K562 (cell line): ENCODE measurements around the gene FYB1. TPM values are rescaled to one million over a fixed set of nuclear protein-coding genes. Genes with fewer than 3 reads are reported as not detected.

Source experiments
- ATAC-seq: fragments of 200-7000 bp; cut with Tn5 transposase; 3 replicates; pipeline ENCODE4 v1.9.1; 2020; ENCODE audit warnings: moderate library complexity
- BruUV-seq: library from RNA; stranded (reverse); fragments of 400-500 nt; replicated peaks from 2 replicates; lab custom pipeline; 2021; lab: Mats Ljungman, UMichigan
- CTCF ChIA-PET: fragments of 300-600 bp; formaldehyde crosslinking; extraction: SDS; loops from one replicate; lab custom pipeline; 2021; ENCODE audit warnings: low intra/inter-chr PET ratio; lab: Yijun Ruan, JAX
- POLR2A ChIA-PET: fragments of 300-600, 350-650 bp; sonication (Branson Sonifier 250); formaldehyde crosslinking; extraction: SDS; loops from one replicate; lab custom pipeline; 2021; ENCODE audit warnings: antibody characterized with exemption, inconsistent platforms; lab: Yijun Ruan, JAX
- DNase-seq, 4 experiments: peaks; one replicate each; pipeline versions ENCODE4 v3.0.0 to v3.0.0-alpha.2; 2011 to 2018; ENCODE audit warnings: low spot score in 3 of 4, mixed read lengths in 3 of 4; ENCODE audit errors: extremely low read depth in 1 of 4
- FAIRE-seq: peaks from 2 replicates; lab custom pipeline; 2011; peaks lifted over from hg19 to GRCh38; lab: Jason Lieb, UNC
- H2AFZ ChIP-seq: 2 replicates; pipeline ENCODE4 v1.6.0; 2011; ENCODE audit warnings: low read depth, low read length, control low read depth, inconsistent platforms
- H3K27ac ChIP-seq: fragments of 200-600 bp; 3 replicates; pipeline ENCODE4 v1.8.0; 2011; ENCODE audit warnings: low read depth, mild to moderate bottlenecking, control low read depth, inconsistent platforms, low read length, moderate library complexity, mixed read lengths; ENCODE audit errors: extremely low read depth
- H3K27me3 ChIP-seq, 2 experiments: fragments of 300-600 bp in 1 of 2; 2 replicates in 1 of 2; 3 replicates in 1 of 2; pipeline versions ENCODE4 v1.6.0 to v1.8.0; 2011; ENCODE audit warnings: inconsistent platforms in 2 of 2, low read length in 2 of 2, mild to moderate bottlenecking in 1 of 2, mixed read lengths in 1 of 2, moderate library complexity in 1 of 2; ENCODE audit not compliant: control insufficient read depth in 2 of 2, insufficient read depth in 2 of 2
- H3K36me3 ChIP-seq: fragments of 300-600 bp; 3 replicates; pipeline ENCODE4 v1.8.0; 2011; ENCODE audit warnings: mild to moderate bottlenecking, low read length, inconsistent platforms; ENCODE audit not compliant: control insufficient read depth, insufficient read depth
- H3K4me1 ChIP-seq, 2 experiments: fragments of 200-600 bp in 1 of 2; replicated peaks in 1 of 2; 2 replicates in 1 of 2; 3 replicates in 1 of 2; pipeline versions ENCODE4 v1.5.1 to v1.8.0; 2011; ENCODE audit warnings: inconsistent platforms in 2 of 2, low read length in 2 of 2, mild to moderate bottlenecking in 1 of 2, mixed read lengths in 1 of 2, moderate library complexity in 1 of 2; ENCODE audit not compliant: control insufficient read depth in 2 of 2, insufficient read depth in 2 of 2
- H3K4me2 ChIP-seq: 2 replicates; pipeline ENCODE4 v1.6.1; 2011; ENCODE audit warnings: low read length, control low read depth, inconsistent platforms, mixed read lengths; ENCODE audit not compliant: insufficient read depth
- H3K4me3 ChIP-seq: fragments of 200-600 bp; sonication (generic), shearing (Covaris generic); 2 replicates; pipeline ENCODE4 v1.5.1; 2016; ENCODE audit warnings: control low read depth, inconsistent platforms
- H3K79me2 ChIP-seq: fragments of 200-600 bp; 3 replicates; pipeline ENCODE4 v1.8.0; 2011; ENCODE audit warnings: low read length, inconsistent platforms; ENCODE audit not compliant: control insufficient read depth, insufficient read depth
- H3K9ac ChIP-seq, 2 experiments: 2 replicates each; pipeline versions ENCODE4 v1.6.0 to v1.6.1; 2011; ENCODE audit warnings: low read depth in 2 of 2, low read length in 2 of 2, control low read depth in 1 of 2, inconsistent platforms in 1 of 2, mild to moderate bottlenecking in 1 of 2, mixed read lengths in 1 of 2; ENCODE audit not compliant: insufficient read depth in 1 of 2
- H3K9me1 ChIP-seq: one replicate; pipeline ENCODE4 v1.6.0; 2011; ENCODE audit warnings: inconsistent platforms, mild to moderate bottlenecking, low read length, moderate library complexity; ENCODE audit not compliant: control insufficient read depth, insufficient read depth
- H3K9me3 ChIP-seq: replicated peaks from 2 replicates; pipeline ENCODE4 v1.5.1; 2011; ENCODE audit warnings: low read depth, low read length, inconsistent platforms; ENCODE audit not compliant: control insufficient read depth, insufficient read depth
- H4K20me1 ChIP-seq: replicated peaks from 2 replicates; pipeline ENCODE4 v1.6.1; 2011; ENCODE audit warnings: low read length, inconsistent platforms, mixed read lengths; ENCODE audit not compliant: control insufficient read depth, insufficient read depth
- BRF1 ChIP-seq: IDR thresholded peaks from 3 replicates; pipeline ENCODE4 v1.6.1; 2011; ENCODE audit warnings: borderline replicate concordance, mild to moderate bottlenecking; ENCODE audit not compliant: insufficient read length; ENCODE audit errors: extremely low read depth
- EWSR1 ChIP-seq: fragments of 450-650 bp; IDR thresholded peaks from 2 replicates; pipeline ENCODE4 v1.6.1; 2018; ENCODE audit warnings: borderline replicate concordance, mild to moderate bottlenecking, low read depth, moderate library complexity; ENCODE audit not compliant: partially characterized antibody
- GABPB1 ChIP-seq: sonication (generic); formaldehyde crosslinking; IDR thresholded peaks from 2 replicates; pipeline ENCODE4 v1.8.0; 2022; ENCODE audit warnings: mild to moderate bottlenecking, missing genetic modification reagents
- GTF2E2 ChIP-seq: fragments of 200-800 bp; sonication (Bioruptor generic); IDR thresholded peaks from 2 replicates; pipeline ENCODE4 v1.6.1; 2016; ENCODE audit warnings: missing genetic modification characterization, missing compliant biosample characterization
- KAT8 ChIP-seq: fragments of 450-650 bp; IDR thresholded peaks from 2 replicates; pipeline ENCODE4 v1.6.1; 2016; ENCODE audit warnings: low read depth, mild to moderate bottlenecking
- NR2C2 ChIP-seq, 2 experiments: fragments of 200-800 bp in 1 of 2; sonication (Bioruptor generic) in 1 of 2; sonication (generic) in 1 of 2; formaldehyde crosslinking in 1 of 2; IDR thresholded peaks; 2 replicates each; pipeline versions ENCODE4 v1.6.1 to v1.8.0; 2016 to 2022; ENCODE audit warnings: mild to moderate bottlenecking in 1 of 2, missing compliant biosample characterization in 1 of 2, missing genetic modification characterization in 1 of 2, missing genetic modification reagents in 1 of 2
- NRF1 ChIP-seq, 2 experiments: fragments of 450-650 bp; IDR thresholded peaks in 1 of 2; conservative IDR thresholded peaks in 1 of 2; 2 replicates each; pipeline ENCODE4 v1.6.1; 2014; ENCODE audit warnings: mild to moderate bottlenecking in 2 of 2
- PTTG1 ChIP-seq: fragments of 450-650 bp; IDR thresholded peaks from 2 replicates; pipeline ENCODE4 v1.6.1; 2016; ENCODE audit warnings: low read depth, mild to moderate bottlenecking, missing genetic modification characterization, missing compliant biosample characterization
- RBBP5 ChIP-seq: fragments of 200-600 bp; sonication (generic); IDR thresholded peaks from 2 replicates; pipeline ENCODE4 v1.6.1; 2012; ENCODE audit warnings: borderline replicate concordance, mild to moderate bottlenecking, low read length, control low read depth, inconsistent platforms; ENCODE audit not compliant: insufficient read depth, poor library complexity, severe bottlenecking
- RCOR1 ChIP-seq, 2 experiments: IDR thresholded peaks; 2 replicates each; pipeline ENCODE4 v1.6.1; 2012; ENCODE audit warnings: low read depth in 2 of 2, low read length in 2 of 2, borderline replicate concordance in 1 of 2, improper control_type of control experiment in 1 of 2
- SETDB1 ChIP-seq: IDR thresholded peaks from one replicate; pipeline ENCODE4 v1.6.1; 2012; ENCODE audit warnings: low read length, control low read depth, inconsistent platforms
- SMAD2 ChIP-seq: fragments of 150-350 bp; IDR thresholded peaks from 2 replicates; pipeline ENCODE4 v1.6.1; 2014; ENCODE audit warnings: low read depth, mild to moderate bottlenecking, low read length
- SREBF1 ChIP-seq: fragments of 150-350 bp; IDR thresholded peaks from 2 replicates; pipeline ENCODE4 v1.6.1; 2014; ENCODE audit warnings: antibody characterized with exemption, low read depth, low read length, borderline replicate concordance
- TBP ChIP-seq: optimal IDR thresholded peaks from 2 replicates; pipeline ENCODE3; 2011; ENCODE audit warnings: low read depth, low read length, improper control_type of control experiment
- XRCC4 ChIP-seq: IDR thresholded peaks from one replicate; pipeline ENCODE4 v1.6.1; 2011; ENCODE audit not compliant: insufficient read depth, insufficient read length; ENCODE audit errors: extremely low read depth
- ZNF830 ChIP-seq: fragments of 250-450 bp; sonication (Bioruptor Pico); IDR thresholded peaks from 2 replicates; pipeline ENCODE4 v1.5.0; 2021; ENCODE audit warnings: mild to moderate bottlenecking
- WGBS: fragments of 100-300 bp; shearing (Covaris generic); methylation state at CpG from one replicate; pipeline ENCODE4 v1.1.6; 2016; ENCODE audit warnings: low coverage, mixed read lengths; ENCODE audit not compliant: insufficient coverage; ENCODE audit errors: missing lambda C conversion rate; 5-methylcytosine and 5-hydroxymethylcytosine counted together
- in situ Hi-C: fragments of 300-500 bp; cut with MboI; formaldehyde crosslinking; loops from 4 replicates; pipeline ENCODE4 v1.15.0; 2018; ENCODE audit warnings: inconsistent platforms, mixed read lengths
- intact Hi-C: fragments of 100-400 bp; cut with micrococcal nuclease; formaldehyde crosslinking; loops from 2 replicates; pipeline ENCODE4 v1.14.2; 2022
- polyA plus RNA-seq, 8 experiments: library from polyadenylated mRNA; depleted of rRNA in 4 of 8; stranded (reverse) in 5 of 8; unstranded in 3 of 8; fragments of >200 nt; fragmentation: Nextera tagmentation in 2 of 8; fragmentation: Illumina TruSeq in 1 of 8; extraction: Ambion mirVana in 2 of 8; extraction: Trizol in 1 of 8; gene quantifications; 2 replicates each; pipeline versions ENCODE4 v1.2.1 to v1.2.3, GENCODE V29; 2011 to 2014; ENCODE audit warnings: inconsistent platforms in 1 of 8, missing spikeins in 1 of 8
- total RNA-seq, 7 experiments: library from RNA; depleted of rRNA in 6 of 7; stranded (reverse); fragments of >200 nt in 6 of 7; fragmentation: Illumina TruSeq in 2 of 7; extraction: Trizol in 2 of 7; gene quantifications; 2 replicates each; pipeline versions ENCODE4 v1.2.1 to v1.2.3, GENCODE V29; 2011 to 2021; ENCODE audit warnings: low replicate concordance in 1 of 7
- TF ChIP-seq, protein P1 (sequence below): sonication (generic); formaldehyde crosslinking; IDR thresholded peaks from 2 replicates; pipeline ENCODE4 v1.8.1; 2023; ENCODE audit warnings: mild to moderate bottlenecking, missing genetic modification reagents
- TF ChIP-seq, protein P2 (sequence below): fragments of 450-650 bp; formaldehyde crosslinking; IDR thresholded peaks from 2 replicates; pipeline ENCODE4 v1.4.0; 2020; ENCODE audit warnings: mild to moderate bottlenecking, moderate library complexity
- TF ChIP-seq, protein P3 (sequence below): fragments of 250-450 bp; sonication (Bioruptor Pico); IDR thresholded peaks from 2 replicates; pipeline ENCODE4 v1.6.1; 2021; ENCODE audit warnings: mild to moderate bottlenecking
- TF ChIP-seq, protein P4 (sequence below): sonication (generic); formaldehyde crosslinking; IDR thresholded peaks from 2 replicates; pipeline ENCODE4 v1.8.0; 2022; ENCODE audit warnings: missing genetic modification reagents, mild to moderate bottlenecking, moderate library complexity, borderline replicate concordance

FYB1 gene
- total and polyA plus RNA-seq, 9 of the 15 experiments (the other 6 are each of a cell fraction or from before 2014, with no cell fraction given) = 4.7 to 31.5 (median 9.7) TPM

DNA sequence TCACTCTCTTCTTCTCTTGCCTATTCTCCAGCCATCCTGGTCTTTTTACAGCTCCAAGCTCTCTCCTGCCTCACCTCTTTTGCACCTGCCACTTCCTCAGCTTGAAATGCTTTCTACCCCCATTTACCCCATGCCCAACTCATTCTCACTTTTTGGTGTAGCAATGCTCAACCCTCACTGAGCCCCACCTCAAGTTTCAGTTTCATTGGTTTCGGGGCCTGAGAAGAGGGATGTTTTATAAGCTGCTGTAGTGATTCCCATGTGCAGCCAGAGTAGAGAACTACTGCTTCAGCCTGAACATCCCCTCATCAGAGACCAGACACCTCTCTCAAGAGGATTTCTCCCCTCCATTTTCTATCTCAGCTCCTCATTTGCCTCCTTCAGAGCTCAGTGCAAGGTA, 45.2 kb upstream of the FYB1 start:
- BruUV-seq = no TSS peak
- Histone ChIP-seq H3K4me3 (no peak overlapping the region), H3K9me3 (no peaks in the 10 kb centered on the region), H3K9me1 (no peaks in the 10 kb centered on the region), H3K4me2 (no peak overlapping the region), H3K27ac (no peak overlapping the region), H3K27me3 (no peaks in the 10 kb centered on the region), H3K4me1 (peaks cover 0 to 9% of the 10 kb centered on the region in 2 experiments; a peak in 2 of 5 replicates), H4K20me1 (no peaks in the 10 kb centered on the region), H3K36me3 (no peaks in the 10 kb centered on the region), H3K9ac (no peak overlapping the region), H3K79me2 (no peaks in the 10 kb centered on the region), H2AFZ (no peak overlapping the region)
- DNase-seq = no peak
- intact Hi-C loops (no loop called here), in situ Hi-C loops (no loop called here)
- no peak for ATAC-seq
- WGBS = 56% methylated on average over 1 of the region's 1 CpG
- POLR2A ChIA-PET = no interaction called here
- no peak for TF ChIP-seq EWSR1
- TF ChIP-seq NR2C2 (CRISPR knock-in tag; IDR thresholded peaks at IDR 0.05) = no peak
- TF ChIP-seq NR2C2 (tag; IDR thresholded peaks at IDR 0.05) = no peak
- TF ChIP-seq RCOR1 (IDR thresholded peaks at IDR 0.05; ENCODE audit: borderline replicate concordance in 1 of 2, low read depth in 2 of 2, low read length in 2 of 2) = no peak
- TF ChIP-seq SREBF1 = no peak
- no peak for TF ChIP-seq BRF1
- TF ChIP-seq, protein P1, sequence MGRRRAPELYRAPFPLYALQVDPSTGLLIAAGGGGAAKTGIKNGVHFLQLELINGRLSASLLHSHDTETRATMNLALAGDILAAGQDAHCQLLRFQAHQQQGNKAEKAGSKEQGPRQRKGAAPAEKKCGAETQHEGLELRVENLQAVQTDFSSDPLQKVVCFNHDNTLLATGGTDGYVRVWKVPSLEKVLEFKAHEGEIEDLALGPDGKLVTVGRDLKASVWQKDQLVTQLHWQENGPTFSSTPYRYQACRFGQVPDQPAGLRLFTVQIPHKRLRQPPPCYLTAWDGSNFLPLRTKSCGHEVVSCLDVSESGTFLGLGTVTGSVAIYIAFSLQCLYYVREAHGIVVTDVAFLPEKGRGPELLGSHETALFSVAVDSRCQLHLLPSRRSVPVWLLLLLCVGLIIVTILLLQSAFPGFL = no peak
- TF ChIP-seq, protein P2, sequence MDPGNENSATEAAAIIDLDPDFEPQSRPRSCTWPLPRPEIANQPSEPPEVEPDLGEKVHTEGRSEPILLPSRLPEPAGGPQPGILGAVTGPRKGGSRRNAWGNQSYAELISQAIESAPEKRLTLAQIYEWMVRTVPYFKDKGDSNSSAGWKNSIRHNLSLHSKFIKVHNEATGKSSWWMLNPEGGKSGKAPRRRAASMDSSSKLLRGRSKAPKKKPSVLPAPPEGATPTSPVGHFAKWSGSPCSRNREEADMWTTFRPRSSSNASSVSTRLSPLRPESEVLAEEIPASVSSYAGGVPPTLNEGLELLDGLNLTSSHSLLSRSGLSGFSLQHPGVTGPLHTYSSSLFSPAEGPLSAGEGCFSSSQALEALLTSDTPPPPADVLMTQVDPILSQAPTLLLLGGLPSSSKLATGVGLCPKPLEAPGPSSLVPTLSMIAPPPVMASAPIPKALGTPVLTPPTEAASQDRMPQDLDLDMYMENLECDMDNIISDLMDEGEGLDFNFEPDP (CRISPR knock-in tag) = no peak
- TF ChIP-seq PTTG1 (tag) = no peak
- TF ChIP-seq XRCC4 = no peak
- TF ChIP-seq, protein P3, sequence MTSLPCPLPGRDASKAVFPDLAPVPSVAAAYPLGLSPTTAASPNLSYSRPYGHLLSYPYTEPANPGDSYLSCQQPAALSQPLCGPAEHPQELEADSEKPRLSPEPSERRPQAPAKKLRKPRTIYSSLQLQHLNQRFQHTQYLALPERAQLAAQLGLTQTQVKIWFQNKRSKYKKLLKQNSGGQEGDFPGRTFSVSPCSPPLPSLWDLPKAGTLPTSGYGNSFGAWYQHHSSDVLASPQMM (CRISPR knock-in tag) = no peak
- TF ChIP-seq, protein P4, sequence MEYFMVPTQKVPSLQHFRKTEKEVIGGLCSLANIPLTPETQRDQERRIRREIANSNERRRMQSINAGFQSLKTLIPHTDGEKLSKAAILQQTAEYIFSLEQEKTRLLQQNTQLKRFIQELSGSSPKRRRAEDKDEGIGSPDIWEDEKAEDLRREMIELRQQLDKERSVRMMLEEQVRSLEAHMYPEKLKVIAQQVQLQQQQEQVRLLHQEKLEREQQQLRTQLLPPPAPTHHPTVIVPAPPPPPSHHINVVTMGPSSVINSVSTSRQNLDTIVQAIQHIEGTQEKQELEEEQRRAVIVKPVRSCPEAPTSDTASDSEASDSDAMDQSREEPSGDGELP (CRISPR knock-in tag) = no peak
- no peak for TF ChIP-seq TBP
- no peak for TF ChIP-seq NRF1 (conservative IDR thresholded peaks at IDR 0.05 in 1 of 2, IDR thresholded peaks at IDR 0.05 in 1 of 2)
- no peak for TF ChIP-seq SMAD2
- TF ChIP-seq KAT8 = no peak
- no peak for TF ChIP-seq GABPB1 (CRISPR knock-in tag)
- no peak for TF ChIP-seq SETDB1
- TF ChIP-seq GTF2E2 = no peak
- no peak for TF ChIP-seq ZNF830 (CRISPR knock-in tag)
- no peak for TF ChIP-seq RBBP5
- FAIRE-seq = no peak
- CTCF ChIA-PET = no interaction called here
